OCI-LY7 (cell line): ENCODE measurements around the gene SELENOS.

Experiments
- CTCF ChIP-seq: fragments of 200-600 bp; sonication (generic); conservative IDR thresholded peaks from 2 replicates; pipeline ENCODE4 v1.5.1; 2014; ENCODE audit warnings: mild to moderate bottlenecking, antibody characterized with exemption, low read length, moderate library complexity, mixed read lengths
- EZH2phosphoT487 ChIP-seq: fragments of 200-600 bp; sonication (generic); IDR thresholded peaks from 2 replicates; pipeline ENCODE4 v1.6.1; 2018; ENCODE audit warnings: low read depth, borderline replicate concordance, mild to moderate bottlenecking, mixed run types, antibody characterized with exemption, low read length, moderate library complexity, mixed read lengths

- TF ChIP-seq CTCF (no peak), EZH2phosphoT487 (no peak)
Observed at GRCh38 chr15:101324524-101325177, 47.4 kb upstream of the SELENOS start.
